Loucy (cell line): ENCODE measurements around the gene ANKRD63.

Experiments used
- H2AFZ ChIP-seq: fragments of 200-600 bp; sonication (generic); 2 replicates; pipeline ENCODE4 v1.6.0; 2016; ENCODE audit warnings: antibody characterized with exemption, mild to moderate bottlenecking, low read length, moderate library complexity
- H3F3A ChIP-seq: fragments of 200-600 bp; 2 replicates; pipeline ENCODE4 v1.6.0; 2016; ENCODE audit warnings: antibody characterized with exemption, low read depth, mild to moderate bottlenecking
- H3K27me3 ChIP-seq: fragments of 200-600 bp; sonication (generic); 2 replicates; pipeline ENCODE4 v1.6.1; 2014; ENCODE audit warnings: low read length, mild to moderate bottlenecking; ENCODE audit not compliant: insufficient read depth, poor library complexity, severe bottlenecking
- H3K36me3 ChIP-seq: fragments of 200-600 bp; sonication (generic); 2 replicates; pipeline ENCODE4 v1.6.1; 2016; ENCODE audit warnings: low read length; ENCODE audit not compliant: insufficient read depth
- H3K4me1 ChIP-seq: fragments of 200-600 bp; sonication (generic); 2 replicates; pipeline ENCODE4 v1.5.1; 2014; ENCODE audit warnings: low read length, mild to moderate bottlenecking; ENCODE audit not compliant: insufficient read depth, poor library complexity, severe bottlenecking
- H3K4me2 ChIP-seq: fragments of 200-600 bp; sonication (generic); 2 replicates; pipeline ENCODE4 v1.6.0; 2014; ENCODE audit warnings: antibody characterized with exemption, low read length, low read depth, mild to moderate bottlenecking; ENCODE audit not compliant: poor library complexity, severe bottlenecking
- H3K4me3 ChIP-seq: fragments of 200-600 bp; sonication (generic); 2 replicates; pipeline ENCODE4 v1.5.1; 2014; ENCODE audit warnings: low read length, mild to moderate bottlenecking, mixed read lengths; ENCODE audit not compliant: poor library complexity, severe bottlenecking
- H3K79me2 ChIP-seq: fragments of 200-600 bp; sonication (generic); 2 replicates; pipeline ENCODE4 v1.6.1; 2014; ENCODE audit warnings: low read length; ENCODE audit not compliant: insufficient read depth
- H3K9ac ChIP-seq: fragments of 200-600 bp; sonication (generic); 2 replicates; pipeline ENCODE4 v1.6.0; 2014; ENCODE audit warnings: mild to moderate bottlenecking, low read depth, low read length, moderate library complexity; ENCODE audit not compliant: poor library complexity, severe bottlenecking
- H3K9me2 ChIP-seq: fragments of 200-600 bp; sonication (generic); replicated peaks from 2 replicates; pipeline ENCODE4 v1.6.1; 2016; ENCODE audit warnings: low read depth, low read length, mixed read lengths
- H3K9me3 ChIP-seq: fragments of 200-600 bp; sonication (generic); 2 replicates; pipeline ENCODE4 v1.6.1; 2014; ENCODE audit warnings: mild to moderate bottlenecking, antibody characterized with exemption, low read length, low read depth; ENCODE audit not compliant: insufficient read depth
- H4K20me1 ChIP-seq: fragments of 200-600 bp; sonication (generic); 2 replicates; pipeline ENCODE4 v1.6.0; 2014; ENCODE audit warnings: antibody characterized with exemption, low read length, mild to moderate bottlenecking; ENCODE audit not compliant: insufficient read depth, poor library complexity, severe bottlenecking
- EZH2phosphoT487 ChIP-seq: fragments of 200-600 bp; IDR thresholded peaks from 2 replicates; pipeline ENCODE4 v1.6.1; 2018; ENCODE audit warnings: antibody characterized with exemption, mild to moderate bottlenecking, moderate library complexity, borderline replicate concordance
- TF ChIP-seq, protein P1 (sequence below): fragments of 200-600 bp; sonication (generic); conservative IDR thresholded peaks from 2 replicates; pipeline ENCODE4 v1.5.1; 2014; ENCODE audit warnings: mild to moderate bottlenecking, antibody characterized with exemption, low read length

Gene ANKRD63

GRCh38 chr15:40302288-40302886, 19.5 kb upstream of the ANKRD63 start:
- no peaks in the 10 kb centered on the region for H3F3A ChIP-seq
- H3K4me3 ChIP-seq, result no peak overlapping the region
- peaks cover 11% of the 10 kb centered on the region for H4K20me1 ChIP-seq
- no peak overlapping the region for H3K9ac ChIP-seq
- H2AFZ ChIP-seq, result no peak overlapping the region
- H3K9me3 ChIP-seq, result peaks cover 5% of the 10 kb centered on the region; the same call in 1 of the 2 replicates
- peaks cover 30% of the 10 kb centered on the region; the same call in 1 of the 2 replicates for H3K36me3 ChIP-seq
- no peak overlapping the region for H3K4me2 ChIP-seq
- H3K27me3 ChIP-seq, result no peaks in the 10 kb centered on the region
- H3K79me2 ChIP-seq, result peaks cover 53% of the 10 kb centered on the region
- no peaks in the 10 kb centered on the region for H3K9me2 ChIP-seq
- peaks cover 39% of the 10 kb centered on the region for H3K4me1 ChIP-seq
- no peak for TF ChIP-seq EZH2phosphoT487
- TF ChIP-seq, protein P1, sequence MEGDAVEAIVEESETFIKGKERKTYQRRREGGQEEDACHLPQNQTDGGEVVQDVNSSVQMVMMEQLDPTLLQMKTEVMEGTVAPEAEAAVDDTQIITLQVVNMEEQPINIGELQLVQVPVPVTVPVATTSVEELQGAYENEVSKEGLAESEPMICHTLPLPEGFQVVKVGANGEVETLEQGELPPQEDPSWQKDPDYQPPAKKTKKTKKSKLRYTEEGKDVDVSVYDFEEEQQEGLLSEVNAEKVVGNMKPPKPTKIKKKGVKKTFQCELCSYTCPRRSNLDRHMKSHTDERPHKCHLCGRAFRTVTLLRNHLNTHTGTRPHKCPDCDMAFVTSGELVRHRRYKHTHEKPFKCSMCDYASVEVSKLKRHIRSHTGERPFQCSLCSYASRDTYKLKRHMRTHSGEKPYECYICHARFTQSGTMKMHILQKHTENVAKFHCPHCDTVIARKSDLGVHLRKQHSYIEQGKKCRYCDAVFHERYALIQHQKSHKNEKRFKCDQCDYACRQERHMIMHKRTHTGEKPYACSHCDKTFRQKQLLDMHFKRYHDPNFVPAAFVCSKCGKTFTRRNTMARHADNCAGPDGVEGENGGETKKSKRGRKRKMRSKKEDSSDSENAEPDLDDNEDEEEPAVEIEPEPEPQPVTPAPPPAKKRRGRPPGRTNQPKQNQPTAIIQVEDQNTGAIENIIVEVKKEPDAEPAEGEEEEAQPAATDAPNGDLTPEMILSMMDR, result no peak

GRCh38 chr15:40301467-40302179, 18.8 kb upstream of the ANKRD63 start:
- Histone ChIP-seq H3F3A (no peaks in the 10 kb centered on the region), H4K20me1 (peaks cover 11% of the 10 kb centered on the region), H3K4me3 (no peak overlapping the region), H3K9me3 (peaks cover 5% of the 10 kb centered on the region; the same call in 1 of the 2 replicates), H3K9ac (no peak overlapping the region), H3K9me2 (no peaks in the 10 kb centered on the region), H2AFZ (no peak overlapping the region), H3K4me2 (no peak overlapping the region), H3K36me3 (peaks cover 30% of the 10 kb centered on the region; the same call in 1 of the 2 replicates), H3K4me1 (peaks cover 31% of the 10 kb centered on the region), H3K27me3 (no peaks in the 10 kb centered on the region), H3K79me2 (peaks cover 45% of the 10 kb centered on the region)
- TF ChIP-seq, protein P1, result no peak
- no peak for TF ChIP-seq EZH2phosphoT487

- H3K27me3 ChIP-seq, result no peaks in the 10 kb centered on the region
- no peak overlapping the region for H3K4me2 ChIP-seq
- peaks cover 36% of the 10 kb centered on the region for H3K79me2 ChIP-seq
- H3K4me1 ChIP-seq, result peaks cover 23% of the 10 kb centered on the region
- H3K4me3 ChIP-seq, result no peak overlapping the region
- H3K9ac ChIP-seq, result no peak overlapping the region
- peaks cover 5% of the 10 kb centered on the region; the same call in 1 of the 2 replicates for H3K9me3 ChIP-seq
- H2AFZ ChIP-seq, result no peak overlapping the region
- TF ChIP-seq, protein P1, result no peak
- TF ChIP-seq EZH2phosphoT487, result no peak
- H3K9me2 ChIP-seq, result no peaks in the 10 kb centered on the region
- no peaks in the 10 kb centered on the region for H3F3A ChIP-seq
- H3K36me3 ChIP-seq, result peaks cover 30% of the 10 kb centered on the region; the same call in 1 of the 2 replicates
- peaks cover 11% of the 10 kb centered on the region for H4K20me1 ChIP-seq
Observed at GRCh38 chr15:40300771-40301170, 17.9 kb upstream of the ANKRD63 start.
